K562 (cell line): ENCODE data around the gene PAPOLB. TPM values are rescaled to one million over a fixed set of nuclear protein-coding genes. Genes with fewer than 3 reads are reported as not detected.
A peak's percentile ranks its signal among the peaks of the same experiment; 100 is the strongest.

Experiments
- ATAC-seq: fragments of 200-7000 bp; cut with Tn5 transposase; 3 replicates; pipeline ENCODE4 v1.9.1; 2020; ENCODE audit warnings: moderate library complexity
- BruUV-seq: library from RNA; stranded (reverse); fragments of 400-500 nt; replicated peaks from 2 replicates; lab custom pipeline; 2021; lab: Mats Ljungman, UMichigan
- CTCF ChIA-PET: fragments of 300-600 bp; formaldehyde crosslinking; extraction: SDS; loops from one replicate; lab custom pipeline; 2021; ENCODE audit warnings: low intra/inter-chr PET ratio; lab: Yijun Ruan, JAX
- POLR2A ChIA-PET: fragments of 300-600, 350-650 bp; sonication (Branson Sonifier 250); formaldehyde crosslinking; extraction: SDS; loops from one replicate; lab custom pipeline; 2021; ENCODE audit warnings: antibody characterized with exemption, inconsistent platforms; lab: Yijun Ruan, JAX
- DNase-seq, 4 experiments: peaks; one replicate each; pipeline versions ENCODE4 v3.0.0 to v3.0.0-alpha.2; 2011 to 2018; ENCODE audit warnings: low spot score in 3 of 4, mixed read lengths in 3 of 4; ENCODE audit errors: extremely low read depth in 1 of 4
- FAIRE-seq: peaks from 2 replicates; lab custom pipeline; 2011; peaks lifted over from hg19 to GRCh38; lab: Jason Lieb, UNC
- H2AFZ ChIP-seq: 2 replicates; pipeline ENCODE4 v1.6.0; 2011; ENCODE audit warnings: low read depth, low read length, control low read depth, inconsistent platforms
- H3K27ac ChIP-seq: fragments of 200-600 bp; 3 replicates; pipeline ENCODE4 v1.8.0; 2011; ENCODE audit warnings: low read depth, mild to moderate bottlenecking, control low read depth, inconsistent platforms, low read length, moderate library complexity, mixed read lengths; ENCODE audit errors: extremely low read depth
- H3K27me3 ChIP-seq, 2 experiments: fragments of 300-600 bp in 1 of 2; 2 replicates in 1 of 2; 3 replicates in 1 of 2; pipeline versions ENCODE4 v1.6.0 to v1.8.0; 2011; ENCODE audit warnings: inconsistent platforms in 2 of 2, low read length in 2 of 2, mild to moderate bottlenecking in 1 of 2, mixed read lengths in 1 of 2, moderate library complexity in 1 of 2; ENCODE audit not compliant: control insufficient read depth in 2 of 2, insufficient read depth in 2 of 2
- H3K36me3 ChIP-seq: fragments of 300-600 bp; 3 replicates; pipeline ENCODE4 v1.8.0; 2011; ENCODE audit warnings: mild to moderate bottlenecking, low read length, inconsistent platforms; ENCODE audit not compliant: control insufficient read depth, insufficient read depth
- H3K4me1 ChIP-seq, 2 experiments: fragments of 200-600 bp in 1 of 2; replicated peaks in 1 of 2; 2 replicates in 1 of 2; 3 replicates in 1 of 2; pipeline versions ENCODE4 v1.5.1 to v1.8.0; 2011; ENCODE audit warnings: inconsistent platforms in 2 of 2, low read length in 2 of 2, mild to moderate bottlenecking in 1 of 2, mixed read lengths in 1 of 2, moderate library complexity in 1 of 2; ENCODE audit not compliant: control insufficient read depth in 2 of 2, insufficient read depth in 2 of 2
- H3K4me2 ChIP-seq: 2 replicates; pipeline ENCODE4 v1.6.1; 2011; ENCODE audit warnings: low read length, control low read depth, inconsistent platforms, mixed read lengths; ENCODE audit not compliant: insufficient read depth
- H3K4me3 ChIP-seq: fragments of 200-600 bp; sonication (generic), shearing (Covaris generic); 2 replicates; pipeline ENCODE4 v1.5.1; 2016; ENCODE audit warnings: control low read depth, inconsistent platforms
- H3K79me2 ChIP-seq: fragments of 200-600 bp; 3 replicates; pipeline ENCODE4 v1.8.0; 2011; ENCODE audit warnings: low read length, inconsistent platforms; ENCODE audit not compliant: control insufficient read depth, insufficient read depth
- H3K9ac ChIP-seq, 2 experiments: 2 replicates each; pipeline versions ENCODE4 v1.6.0 to v1.6.1; 2011; ENCODE audit warnings: low read depth in 2 of 2, low read length in 2 of 2, control low read depth in 1 of 2, inconsistent platforms in 1 of 2, mild to moderate bottlenecking in 1 of 2, mixed read lengths in 1 of 2; ENCODE audit not compliant: insufficient read depth in 1 of 2
- H3K9me1 ChIP-seq: one replicate; pipeline ENCODE4 v1.6.0; 2011; ENCODE audit warnings: inconsistent platforms, mild to moderate bottlenecking, low read length, moderate library complexity; ENCODE audit not compliant: control insufficient read depth, insufficient read depth
- H3K9me3 ChIP-seq: replicated peaks from 2 replicates; pipeline ENCODE4 v1.5.1; 2011; ENCODE audit warnings: low read depth, low read length, inconsistent platforms; ENCODE audit not compliant: control insufficient read depth, insufficient read depth
- H4K20me1 ChIP-seq: replicated peaks from 2 replicates; pipeline ENCODE4 v1.6.1; 2011; ENCODE audit warnings: low read length, inconsistent platforms, mixed read lengths; ENCODE audit not compliant: control insufficient read depth, insufficient read depth
- SETDB1 ChIP-seq: IDR thresholded peaks from one replicate; pipeline ENCODE4 v1.6.1; 2012; ENCODE audit warnings: low read length, control low read depth, inconsistent platforms
- SP1 ChIP-seq: sonication (generic); formaldehyde crosslinking; IDR thresholded peaks from 2 replicates; pipeline ENCODE4 v1.8.1; 2022; ENCODE audit warnings: mild to moderate bottlenecking, missing genetic modification reagents
- TBP ChIP-seq: optimal IDR thresholded peaks from 2 replicates; pipeline ENCODE3; 2011; ENCODE audit warnings: low read depth, low read length, improper control_type of control experiment
- TCF15 ChIP-seq: fragments of 250-450 bp; sonication (Bioruptor Pico); IDR thresholded peaks from 2 replicates; pipeline ENCODE4 v1.8.0; 2022; ENCODE audit warnings: moderate library complexity, mild to moderate bottlenecking, inconsistent platforms
- ZBTB33 ChIP-seq: sonication (generic); formaldehyde crosslinking; IDR thresholded peaks from 2 replicates; pipeline ENCODE4 v1.8.1; 2023; ENCODE audit warnings: mild to moderate bottlenecking, missing genetic modification reagents
- ZFPM2 ChIP-seq: fragments of 250-450 bp; sonication (Bioruptor Pico); IDR thresholded peaks from 2 replicates; pipeline ENCODE4 v1.5.1; 2022; ENCODE audit warnings: mild to moderate bottlenecking
- ZNF263 ChIP-seq: sonication (generic); formaldehyde crosslinking; IDR thresholded peaks from 2 replicates; pipeline ENCODE4 v1.8.0; 2022; ENCODE audit warnings: mild to moderate bottlenecking, missing genetic modification reagents, borderline replicate concordance
- ZNF444 ChIP-seq: fragments of 250-450 bp; sonication (Bioruptor Pico); IDR thresholded peaks from 2 replicates; pipeline ENCODE4 v1.4.0; 2020; ENCODE audit warnings: mild to moderate bottlenecking, moderate library complexity
- WGBS: fragments of 100-300 bp; shearing (Covaris generic); methylation state at CpG from one replicate; pipeline ENCODE4 v1.1.6; 2016; ENCODE audit warnings: low coverage, mixed read lengths; ENCODE audit not compliant: insufficient coverage; ENCODE audit errors: missing lambda C conversion rate; 5-methylcytosine and 5-hydroxymethylcytosine counted together
- in situ Hi-C: fragments of 300-500 bp; cut with MboI; formaldehyde crosslinking; loops from 4 replicates; pipeline ENCODE4 v1.15.0; 2018; ENCODE audit warnings: inconsistent platforms, mixed read lengths
- intact Hi-C: fragments of 100-400 bp; cut with micrococcal nuclease; formaldehyde crosslinking; loops from 2 replicates; pipeline ENCODE4 v1.14.2; 2022
- polyA plus RNA-seq, 8 experiments: library from polyadenylated mRNA; depleted of rRNA in 4 of 8; stranded (reverse) in 5 of 8; unstranded in 3 of 8; fragments of >200 nt; fragmentation: Nextera tagmentation in 2 of 8; fragmentation: Illumina TruSeq in 1 of 8; extraction: Ambion mirVana in 2 of 8; extraction: Trizol in 1 of 8; gene quantifications; 2 replicates each; pipeline versions ENCODE4 v1.2.1 to v1.2.3, GENCODE V29; 2011 to 2014; ENCODE audit warnings: inconsistent platforms in 1 of 8, missing spikeins in 1 of 8
- total RNA-seq, 7 experiments: library from RNA; depleted of rRNA in 6 of 7; stranded (reverse); fragments of >200 nt in 6 of 7; fragmentation: Illumina TruSeq in 2 of 7; extraction: Trizol in 2 of 7; gene quantifications; 2 replicates each; pipeline versions ENCODE4 v1.2.1 to v1.2.3, GENCODE V29; 2011 to 2021; ENCODE audit warnings: low replicate concordance in 1 of 7

Gene PAPOLB
- total and polyA plus RNA-seq, 9 of the 15 experiments (the other 6 are each of a cell fraction or from before 2014, with no cell fraction given) = 0.04 to 0.33 (median 0.16) TPM; not detected in 4

GRCh38 chr7:4871056-4871680 lies 9.3 kb upstream of the PAPOLB start:
- Histone ChIP-seq H2AFZ (no peak overlapping the region), H3K4me1 (peaks cover 7 to 26% of the 10 kb centered on the region in 2 experiments), H3K9me1 (no peaks in the 10 kb centered on the region), H3K4me2 (no peak overlapping the region), H3K4me3 (no peak overlapping the region), H3K9ac (no peak overlapping the region; a peak in 1 of 4 replicates), H3K27ac (no peak overlapping the region), H4K20me1 (peaks cover 4% of the 10 kb centered on the region; the same call in 1 of the 2 replicates), H3K79me2 (no peaks in the 10 kb centered on the region; the same call in 2 of the 3 replicates), H3K36me3 (peaks cover 5% of the 10 kb centered on the region; the same call in 1 of the 3 replicates), H3K27me3 (no peaks in the 10 kb centered on the region), H3K9me3 (no peaks in the 10 kb centered on the region)
- in situ Hi-C loops (no loop called here), intact Hi-C loops (no loop called here)
- WGBS = 74% methylated on average over 15 of the region's 23 CpGs
- CTCF ChIA-PET = no interaction called here
- TF ChIP-seq TBP (no peak), TCF15 (CRISPR knock-in tag) (no peak), SP1 (CRISPR knock-in tag) (no peak), ZFPM2 (CRISPR knock-in tag) (no peak), ZBTB33 (CRISPR knock-in tag) (peak; percentile 39; the same call in 1 of the 2 replicates), ZNF444 (no peak), SETDB1 (no peak), ZNF263 (CRISPR knock-in tag) (no peak)
- POLR2A ChIA-PET = interaction anchor here (0.6 to 1.0 kb wide), 2 partner anchors 12 to 56 kb away, joined by 3 to 4 read pairs; partner anchors contain the start of gene RADIL
- ATAC-seq = no peak
- DNase-seq = no peak
- no TSS peak for BruUV-seq
- no peak for FAIRE-seq
